Measurements from ENCODE around the gene TECPR1. TPM values are rescaled to one million over a fixed set of nuclear protein-coding genes. Genes with fewer than 3 reads are reported as not detected.

The TECPR1 gene
- total and polyA plus RNA-seq, 2 experiments from 2014 or later: 4.6 to 24.4 TPM

DNA sequence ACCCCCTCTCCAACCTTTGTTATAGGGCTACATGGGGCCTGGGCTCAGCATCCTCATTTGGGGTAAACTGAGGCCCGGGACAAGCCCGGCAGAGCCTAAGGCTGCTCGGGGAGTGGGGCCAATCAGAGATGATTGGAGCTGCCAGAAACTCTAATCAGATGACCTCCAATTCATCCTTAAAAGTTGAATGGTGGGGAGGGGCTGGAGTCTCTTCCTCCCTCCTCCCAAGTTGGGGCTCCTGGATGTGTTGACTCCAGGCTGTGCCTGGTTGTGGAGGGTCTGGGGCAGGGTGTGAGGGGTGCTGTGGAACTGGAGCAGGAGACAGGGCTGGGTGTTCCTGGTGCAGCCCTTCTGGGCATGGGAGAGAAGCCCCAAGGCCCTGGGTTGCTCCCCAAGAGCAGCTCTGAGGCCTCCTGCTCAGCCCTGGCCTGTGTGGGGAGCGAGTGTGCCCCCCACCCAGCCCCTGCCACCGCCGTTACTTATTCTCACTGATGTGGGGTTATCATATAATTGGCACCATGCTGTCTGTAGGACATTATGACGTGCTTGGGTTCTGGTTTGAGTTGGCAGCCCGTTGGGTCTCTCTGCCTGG is 38.6 kb downstream of the TECPR1 start:
- Histone ChIP-seq H3K4me1 (ENCODE audit: insufficient read depth) (peaks cover 3% of the 10 kb centered on the region; the same call in 1 of the 2 replicates), H3K79me2 (replicated peaks; ENCODE audit: insufficient read depth) (no peaks in the 10 kb centered on the region), H3K9me2 (ENCODE audit: insufficient read depth) (no peaks in the 10 kb centered on the region), H3K4me2 (no peak overlapping the region), H3K4me3 (no peak overlapping the region), H2AFZ (no peak overlapping the region), H3K27me3 (ENCODE audit: insufficient read depth) (no peaks in the 10 kb centered on the region), H3F3A (replicated peaks; ENCODE audit: low read depth) (no peaks in the 10 kb centered on the region), H3K27ac (ENCODE audit: low read depth) (no peak overlapping the region), H4K20me1 (replicated peaks; ENCODE audit: insufficient read depth) (no peaks in the 10 kb centered on the region; the same call in 1 of the 2 replicates), H3K36me3 (ENCODE audit: insufficient read depth) (no peaks in the 10 kb centered on the region)
- H3K4me3 Mint-ChIP-seq: no peak overlapping the region
- H3K36me3 Mint-ChIP-seq (ENCODE audit: low read depth): no peaks in the 10 kb centered on the region
- TF ChIP-seq STAT1 (IDR thresholded peaks at IDR 0.05; ENCODE audit: unreplicated experiment) (no peak), NANOG (IDR thresholded peaks at IDR 0.05; ENCODE audit: borderline replicate concordance) (no peak), ZNF114 (CRISPR knock-in tag; IDR thresholded peaks at IDR 0.05) (no peak), JUNB (IDR thresholded peaks at IDR 0.05; ENCODE audit: unreplicated experiment) (no peak), ETS1 (IDR thresholded peaks at IDR 0.05) (no peak), ZNF331 (CRISPR knock-in tag; IDR thresholded peaks at IDR 0.05; ENCODE audit: low read depth) (no peak), EZH2phosphoT487 (IDR thresholded peaks at IDR 0.05; ENCODE audit: unreplicated experiment) (no peak), CREB1 (CRISPR knock-in tag; IDR thresholded peaks at IDR 0.05; ENCODE audit: low read depth) (no peak), CTCF (conservative IDR thresholded peaks at IDR 0.05; ENCODE audit: low read depth in 2 of 2) (no peak), POLR2AphosphoS5 (IDR thresholded peaks at IDR 0.05; ENCODE audit: low read depth) (no peak)
- TF ChIP-seq, protein P1, sequence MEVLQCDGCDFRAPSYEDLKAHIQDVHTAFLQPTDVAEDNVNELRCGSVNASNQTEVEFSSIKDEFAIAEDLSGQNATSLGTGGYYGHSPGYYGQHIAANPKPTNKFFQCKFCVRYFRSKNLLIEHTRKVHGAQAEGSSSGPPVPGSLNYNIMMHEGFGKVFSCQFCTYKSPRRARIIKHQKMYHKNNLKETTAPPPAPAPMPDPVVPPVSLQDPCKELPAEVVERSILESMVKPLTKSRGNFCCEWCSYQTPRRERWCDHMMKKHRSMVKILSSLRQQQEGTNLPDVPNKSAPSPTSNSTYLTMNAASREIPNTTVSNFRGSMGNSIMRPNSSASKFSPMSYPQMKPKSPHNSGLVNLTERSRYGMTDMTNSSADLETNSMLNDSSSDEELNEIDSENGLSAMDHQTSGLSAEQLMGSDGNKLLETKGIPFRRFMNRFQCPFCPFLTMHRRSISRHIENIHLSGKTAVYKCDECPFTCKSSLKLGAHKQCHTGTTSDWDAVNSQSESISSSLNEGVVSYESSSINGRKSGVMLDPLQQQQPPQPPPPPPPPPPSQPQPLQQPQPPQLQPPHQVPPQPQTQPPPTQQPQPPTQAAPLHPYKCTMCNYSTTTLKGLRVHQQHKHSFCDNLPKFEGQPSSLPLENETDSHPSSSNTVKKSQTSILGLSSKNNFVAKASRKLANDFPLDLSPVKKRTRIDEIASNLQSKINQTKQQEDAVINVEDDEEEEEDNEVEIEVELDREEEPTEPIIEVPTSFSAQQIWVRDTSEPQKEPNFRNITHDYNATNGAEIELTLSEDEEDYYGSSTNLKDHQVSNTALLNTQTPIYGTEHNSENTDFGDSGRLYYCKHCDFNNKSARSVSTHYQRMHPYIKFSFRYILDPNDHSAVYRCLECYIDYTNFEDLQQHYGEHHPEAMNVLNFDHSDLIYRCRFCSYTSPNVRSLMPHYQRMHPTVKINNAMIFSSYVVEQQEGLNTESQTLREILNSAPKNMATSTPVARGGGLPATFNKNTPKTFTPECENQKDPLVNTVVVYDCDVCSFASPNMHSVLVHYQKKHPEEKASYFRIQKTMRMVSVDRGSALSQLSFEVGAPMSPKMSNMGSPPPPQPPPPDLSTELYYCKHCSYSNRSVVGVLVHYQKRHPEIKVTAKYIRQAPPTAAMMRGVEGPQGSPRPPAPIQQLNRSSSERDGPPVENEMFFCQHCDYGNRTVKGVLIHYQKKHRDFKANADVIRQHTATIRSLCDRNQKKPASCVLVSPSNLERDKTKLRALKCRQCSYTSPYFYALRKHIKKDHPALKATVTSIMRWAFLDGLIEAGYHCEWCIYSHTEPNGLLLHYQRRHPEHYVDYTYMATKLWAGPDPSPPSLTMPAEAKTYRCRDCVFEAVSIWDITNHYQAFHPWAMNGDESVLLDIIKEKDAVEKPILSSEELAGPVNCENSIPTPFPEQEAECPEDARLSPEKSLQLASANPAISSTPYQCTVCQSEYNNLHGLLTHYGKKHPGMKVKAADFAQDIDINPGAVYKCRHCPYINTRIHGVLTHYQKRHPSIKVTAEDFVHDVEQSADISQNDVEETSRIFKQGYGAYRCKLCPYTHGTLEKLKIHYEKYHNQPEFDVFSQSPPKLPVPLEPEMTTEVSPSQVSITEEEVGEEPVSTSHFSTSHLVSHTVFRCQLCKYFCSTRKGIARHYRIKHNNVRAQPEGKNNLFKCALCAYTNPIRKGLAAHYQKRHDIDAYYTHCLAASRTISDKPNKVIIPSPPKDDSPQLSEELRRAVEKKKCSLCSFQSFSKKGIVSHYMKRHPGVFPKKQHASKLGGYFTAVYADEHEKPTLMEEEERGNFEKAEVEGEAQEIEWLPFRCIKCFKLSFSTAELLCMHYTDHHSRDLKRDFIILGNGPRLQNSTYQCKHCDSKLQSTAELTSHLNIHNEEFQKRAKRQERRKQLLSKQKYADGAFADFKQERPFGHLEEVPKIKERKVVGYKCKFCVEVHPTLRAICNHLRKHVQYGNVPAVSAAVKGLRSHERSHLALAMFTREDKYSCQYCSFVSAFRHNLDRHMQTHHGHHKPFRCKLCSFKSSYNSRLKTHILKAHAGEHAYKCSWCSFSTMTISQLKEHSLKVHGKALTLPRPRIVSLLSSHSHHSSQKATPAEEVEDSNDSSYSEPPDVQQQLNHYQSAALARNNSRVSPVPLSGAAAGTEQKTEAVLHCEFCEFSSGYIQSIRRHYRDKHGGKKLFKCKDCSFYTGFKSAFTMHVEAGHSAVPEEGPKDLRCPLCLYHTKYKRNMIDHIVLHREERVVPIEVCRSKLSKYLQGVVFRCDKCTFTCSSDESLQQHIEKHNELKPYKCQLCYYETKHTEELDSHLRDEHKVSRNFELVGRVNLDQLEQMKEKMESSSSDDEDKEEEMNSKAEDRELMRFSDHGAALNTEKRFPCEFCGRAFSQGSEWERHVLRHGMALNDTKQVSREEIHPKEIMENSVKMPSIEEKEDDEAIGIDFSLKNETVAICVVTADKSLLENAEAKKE (CRISPR knock-in tag; IDR thresholded peaks at IDR 0.05): no peak
- TF ChIP-seq, protein P2, sequence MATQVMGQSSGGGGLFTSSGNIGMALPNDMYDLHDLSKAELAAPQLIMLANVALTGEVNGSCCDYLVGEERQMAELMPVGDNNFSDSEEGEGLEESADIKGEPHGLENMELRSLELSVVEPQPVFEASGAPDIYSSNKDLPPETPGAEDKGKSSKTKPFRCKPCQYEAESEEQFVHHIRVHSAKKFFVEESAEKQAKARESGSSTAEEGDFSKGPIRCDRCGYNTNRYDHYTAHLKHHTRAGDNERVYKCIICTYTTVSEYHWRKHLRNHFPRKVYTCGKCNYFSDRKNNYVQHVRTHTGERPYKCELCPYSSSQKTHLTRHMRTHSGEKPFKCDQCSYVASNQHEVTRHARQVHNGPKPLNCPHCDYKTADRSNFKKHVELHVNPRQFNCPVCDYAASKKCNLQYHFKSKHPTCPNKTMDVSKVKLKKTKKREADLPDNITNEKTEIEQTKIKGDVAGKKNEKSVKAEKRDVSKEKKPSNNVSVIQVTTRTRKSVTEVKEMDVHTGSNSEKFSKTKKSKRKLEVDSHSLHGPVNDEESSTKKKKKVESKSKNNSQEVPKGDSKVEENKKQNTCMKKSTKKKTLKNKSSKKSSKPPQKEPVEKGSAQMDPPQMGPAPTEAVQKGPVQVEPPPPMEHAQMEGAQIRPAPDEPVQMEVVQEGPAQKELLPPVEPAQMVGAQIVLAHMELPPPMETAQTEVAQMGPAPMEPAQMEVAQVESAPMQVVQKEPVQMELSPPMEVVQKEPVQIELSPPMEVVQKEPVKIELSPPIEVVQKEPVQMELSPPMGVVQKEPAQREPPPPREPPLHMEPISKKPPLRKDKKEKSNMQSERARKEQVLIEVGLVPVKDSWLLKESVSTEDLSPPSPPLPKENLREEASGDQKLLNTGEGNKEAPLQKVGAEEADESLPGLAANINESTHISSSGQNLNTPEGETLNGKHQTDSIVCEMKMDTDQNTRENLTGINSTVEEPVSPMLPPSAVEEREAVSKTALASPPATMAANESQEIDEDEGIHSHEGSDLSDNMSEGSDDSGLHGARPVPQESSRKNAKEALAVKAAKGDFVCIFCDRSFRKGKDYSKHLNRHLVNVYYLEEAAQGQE (IDR thresholded peaks at IDR 0.05; ENCODE audit: unreplicated experiment): no peak
- ATAC-seq (no peak), DNase-seq (ENCODE audit: low spot score) (no peak)
- no peaks in the 10 kb centered on the region for H3K9me3 Mint-ChIP-seq
- no peak overlapping the region for H3K27ac Mint-ChIP-seq
- H3K27me3 Mint-ChIP-seq (ENCODE audit: insufficient read depth, low read depth, poor library complexity): peaks cover 4% of the 10 kb centered on the region
- H3K4me1 Mint-ChIP-seq: peaks cover 10% of the 10 kb centered on the region

All from GM23338 (cell line).